HEK293T (cell line): ENCODE data around the gene ARVCF.

Experiments used
- SUZ12 ChIP-seq: fragments of 450-650 bp; IDR thresholded peaks from 2 replicates; pipeline ENCODE4 v1.6.1; 2016; ENCODE audit warnings: mild to moderate bottlenecking
- TARDBP ChIP-seq: fragments of 450-650 bp; IDR thresholded peaks from 2 replicates; pipeline ENCODE4 v1.6.1; 2016

GRCh38 chr22:20015187-20015625, 1.4 kb downstream of the ARVCF start:
- TF ChIP-seq TARDBP (no peak), SUZ12 (no peak)
